Cardiac fibroblast (primary cell): ENCODE measurements around the gene OTOGL.

Experiments used
- DNase-seq, 2 donors: peaks; one replicate each; pipeline versions ENCODE4 v3.0.0 to v3.0.0-alpha.2; 2010; ENCODE audit warnings: low read depth in 2 of 2
- H3K4me3 ChIP-seq, 2 donors: replicated peaks in 1 of 2; 1 replicate in 1 of 2; 2 replicates in 1 of 2; pipeline ENCODE4 v1.5.1; 2011; ENCODE audit warnings: low read depth in 2 of 2, low read length in 2 of 2, mild to moderate bottlenecking in 2 of 2, moderate library complexity in 1 of 2
- TF ChIP-seq, protein P1 (sequence below): IDR thresholded peaks from one replicate; pipeline ENCODE4 v1.5.1; 2011; ENCODE audit warnings: low read depth, mild to moderate bottlenecking, low read length, inconsistent platforms

OTOGL gene

DNA sequence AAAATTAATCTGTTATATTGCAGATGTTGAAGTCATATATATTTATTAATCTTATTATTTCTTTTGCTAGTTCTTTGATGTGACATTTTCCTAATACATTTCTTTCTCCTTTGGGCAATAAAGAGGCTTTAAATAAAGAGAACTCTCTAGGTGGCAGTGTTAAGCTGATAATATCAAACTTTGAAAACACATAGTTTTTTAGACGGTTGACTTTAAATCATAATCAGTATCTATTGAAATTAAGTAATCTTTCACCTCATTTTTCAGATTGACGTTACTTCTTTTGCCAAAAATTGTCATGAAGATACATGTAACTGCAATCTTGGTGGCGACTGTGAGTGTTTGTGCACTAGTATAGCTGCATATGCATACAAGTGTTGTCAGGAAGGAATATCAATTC lies 213.9 kb downstream of the OTOGL start:
- peak; percentile 12 to 28 for DNase-seq
- H3K4me3 ChIP-seq, result no peak overlapping the region
- TF ChIP-seq, protein P1, sequence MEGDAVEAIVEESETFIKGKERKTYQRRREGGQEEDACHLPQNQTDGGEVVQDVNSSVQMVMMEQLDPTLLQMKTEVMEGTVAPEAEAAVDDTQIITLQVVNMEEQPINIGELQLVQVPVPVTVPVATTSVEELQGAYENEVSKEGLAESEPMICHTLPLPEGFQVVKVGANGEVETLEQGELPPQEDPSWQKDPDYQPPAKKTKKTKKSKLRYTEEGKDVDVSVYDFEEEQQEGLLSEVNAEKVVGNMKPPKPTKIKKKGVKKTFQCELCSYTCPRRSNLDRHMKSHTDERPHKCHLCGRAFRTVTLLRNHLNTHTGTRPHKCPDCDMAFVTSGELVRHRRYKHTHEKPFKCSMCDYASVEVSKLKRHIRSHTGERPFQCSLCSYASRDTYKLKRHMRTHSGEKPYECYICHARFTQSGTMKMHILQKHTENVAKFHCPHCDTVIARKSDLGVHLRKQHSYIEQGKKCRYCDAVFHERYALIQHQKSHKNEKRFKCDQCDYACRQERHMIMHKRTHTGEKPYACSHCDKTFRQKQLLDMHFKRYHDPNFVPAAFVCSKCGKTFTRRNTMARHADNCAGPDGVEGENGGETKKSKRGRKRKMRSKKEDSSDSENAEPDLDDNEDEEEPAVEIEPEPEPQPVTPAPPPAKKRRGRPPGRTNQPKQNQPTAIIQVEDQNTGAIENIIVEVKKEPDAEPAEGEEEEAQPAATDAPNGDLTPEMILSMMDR, result no peak

DNA sequence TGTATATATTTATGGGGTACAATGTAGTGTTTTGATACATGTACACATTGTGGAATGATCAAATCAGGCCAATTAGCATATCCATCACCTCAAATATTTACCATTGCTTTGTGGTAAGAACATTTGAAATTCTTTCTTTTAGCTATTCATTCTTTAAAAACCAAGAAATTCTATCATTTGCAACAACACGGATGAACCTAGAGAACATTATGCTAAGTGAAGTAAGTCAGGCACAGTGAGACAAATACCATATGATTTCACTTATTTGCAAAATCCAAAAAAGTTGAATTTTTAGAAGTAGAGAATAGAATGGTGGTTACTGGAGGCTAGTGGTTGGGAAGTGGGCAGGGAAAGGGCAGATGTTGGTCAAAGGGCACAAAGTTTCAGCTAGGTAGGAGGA lies 215.4 kb downstream of the OTOGL start:
- no peak overlapping the region for H3K4me3 ChIP-seq
- TF ChIP-seq, protein P1, result no peak
- DNase-seq, result no peak

DNA sequence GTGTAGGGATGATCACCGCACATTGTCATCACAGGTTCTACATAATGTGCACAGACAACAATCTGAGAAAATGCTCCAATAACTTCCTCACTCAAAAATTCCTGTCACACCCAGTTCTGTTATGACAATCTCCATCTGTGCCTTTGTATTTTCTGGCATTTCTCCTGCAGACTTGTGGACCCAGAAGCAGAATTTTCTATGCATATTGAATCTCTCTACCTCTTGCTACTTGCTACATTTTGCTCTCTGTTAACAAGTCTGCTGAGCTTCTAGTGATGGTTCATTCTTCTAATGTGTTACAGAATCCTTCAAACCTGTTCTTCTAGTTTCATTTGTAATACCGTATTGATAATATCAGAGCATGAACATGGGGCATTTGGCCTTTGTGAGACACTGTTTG lies 216.9 kb downstream of the OTOGL start:
- no peak overlapping the region for H3K4me3 ChIP-seq

DNA sequence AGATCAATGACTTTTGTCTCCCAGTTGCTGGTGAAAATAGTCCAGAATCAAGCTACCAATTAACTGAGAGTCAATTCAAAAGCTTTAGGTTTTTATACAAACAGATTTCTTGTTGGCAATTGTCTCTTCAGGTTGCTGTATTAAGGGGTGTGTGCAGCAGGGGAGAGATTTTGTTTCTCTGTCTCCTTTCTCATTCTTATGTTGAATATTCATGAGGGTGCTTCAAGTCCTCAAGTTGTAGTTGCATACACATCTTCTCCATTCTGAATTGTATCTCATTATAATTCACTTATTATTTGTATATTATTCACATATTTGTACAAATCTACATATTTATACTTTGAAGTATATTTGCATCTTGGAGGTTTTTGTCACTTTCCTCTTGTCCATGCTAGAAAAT lies 218.0 kb downstream of the OTOGL start:
- no peak for DNase-seq
- H3K4me3 ChIP-seq, result no peak overlapping the region
- TF ChIP-seq, protein P1, result no peak

More for the DNA sequence above, 216.9 kb downstream of the OTOGL start:
- DNase-seq, result no peak
- TF ChIP-seq, protein P1, result no peak

DNA sequence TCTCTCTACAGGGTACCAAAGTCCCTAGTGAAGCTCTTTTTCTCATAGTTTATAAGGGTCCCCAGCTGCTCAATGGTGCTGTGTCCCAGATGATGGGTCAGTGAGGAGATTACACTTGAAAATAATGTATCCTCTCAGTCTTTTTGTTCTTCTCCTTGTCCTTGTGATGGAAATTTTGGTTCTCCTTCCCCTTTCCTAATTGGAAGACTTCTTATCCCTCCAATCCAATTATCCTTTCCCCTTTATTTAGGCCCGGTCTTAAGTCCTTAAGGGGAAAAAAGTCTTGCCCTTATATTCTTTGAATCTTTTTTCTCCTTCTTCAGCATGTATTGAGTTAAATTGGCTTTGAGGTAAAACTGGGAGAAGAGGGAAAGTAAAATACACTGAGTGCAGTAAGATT lies 218.6 kb downstream of the OTOGL start:
- DNase-seq, result no peak
- no peak overlapping the region for H3K4me3 ChIP-seq
- TF ChIP-seq, protein P1, result no peak

DNA sequence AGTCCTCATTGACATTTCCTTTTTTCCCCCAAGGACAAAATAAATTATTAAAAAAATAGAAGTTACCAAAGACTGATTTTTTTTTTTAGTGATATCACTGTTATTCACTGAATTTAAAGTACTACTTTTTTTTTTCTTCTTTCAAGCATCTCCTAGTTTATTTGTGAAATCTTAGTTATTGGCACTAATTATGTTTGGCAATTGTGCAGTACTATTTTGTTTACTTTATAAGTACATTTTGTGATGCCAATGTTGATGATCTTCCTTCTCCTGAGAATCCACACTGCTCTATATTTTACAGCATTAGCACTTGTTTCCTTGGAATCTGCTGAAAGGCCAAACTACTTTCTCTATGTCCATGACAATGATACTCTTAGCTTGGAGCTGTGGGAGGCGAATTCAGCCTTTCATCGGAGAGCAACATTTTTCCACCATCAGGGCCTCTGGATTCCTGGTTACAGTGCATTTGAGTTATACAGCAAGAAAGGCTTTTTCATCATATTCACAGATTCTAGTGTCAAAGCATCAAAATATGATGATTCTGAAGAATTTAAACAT lies 220.9 kb downstream of the OTOGL start:
- no peak for DNase-seq
- TF ChIP-seq, protein P1, result no peak
- no peak overlapping the region for H3K4me3 ChIP-seq

DNA sequence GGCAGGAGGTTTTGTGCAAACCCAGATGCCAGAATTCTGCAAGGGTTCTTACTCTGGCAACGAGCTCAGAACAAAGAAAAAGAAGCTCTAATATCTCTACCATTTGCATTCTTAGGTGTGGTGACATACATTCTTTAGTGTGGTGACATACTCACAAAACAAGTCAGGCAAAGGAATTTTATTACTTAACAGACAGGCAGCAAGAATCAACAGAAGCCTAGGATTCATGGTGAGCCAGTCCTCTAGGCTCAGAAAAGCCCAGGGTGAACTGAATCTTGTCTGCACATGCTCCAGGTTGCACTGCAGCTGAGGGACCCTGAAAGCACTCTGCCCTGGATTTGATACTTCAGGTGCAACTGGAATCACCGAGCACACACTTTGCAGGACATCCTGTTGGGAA lies 222.3 kb downstream of the OTOGL start:
- TF ChIP-seq, protein P1, result no peak
- H3K4me3 ChIP-seq, result no peak overlapping the region
- peak; percentile 1 to 56 for DNase-seq
